MM.1S (cell line): Measurements from ENCODE around the gene RSF1.

Experiments used
- EZH2 ChIP-seq: fragments of 300-600 bp; sonication (generic); optimal IDR thresholded peaks from 2 replicates; pipeline ENCODE3; 2017; ENCODE audit warnings: low read depth, mild to moderate bottlenecking, antibody characterized with exemption, low read length, mixed read lengths
- EZH2phosphoT487 ChIP-seq: fragments of 300-600 bp; sonication (generic); IDR thresholded peaks from 2 replicates; pipeline ENCODE4 v1.6.1; 2018; ENCODE audit warnings: antibody characterized with exemption, low read length

DNA sequence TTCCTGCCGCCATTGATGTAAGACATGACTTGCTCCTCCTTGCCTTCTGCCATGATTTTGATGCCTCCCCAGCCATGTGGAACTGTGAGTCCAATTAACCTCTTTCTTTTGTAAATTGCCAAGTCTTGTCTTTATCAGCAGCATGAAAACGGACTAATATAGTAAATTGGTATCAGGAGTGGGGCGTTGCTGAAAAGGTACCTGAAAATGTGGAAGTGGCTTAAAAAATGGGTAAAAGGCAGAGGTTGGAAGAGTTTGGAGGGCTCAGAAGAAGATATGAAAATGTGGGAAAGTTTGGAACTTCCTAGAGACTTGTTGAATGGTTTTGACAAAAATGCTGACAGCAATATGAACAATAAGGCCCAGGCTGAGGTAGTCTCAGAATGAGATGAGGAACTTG lies 89.7 kb downstream of the RSF1 start:
- TF ChIP-seq EZH2 (no peak), EZH2phosphoT487 (no peak)
